ENCODE measurements around the gene CMTM5.

DNA sequence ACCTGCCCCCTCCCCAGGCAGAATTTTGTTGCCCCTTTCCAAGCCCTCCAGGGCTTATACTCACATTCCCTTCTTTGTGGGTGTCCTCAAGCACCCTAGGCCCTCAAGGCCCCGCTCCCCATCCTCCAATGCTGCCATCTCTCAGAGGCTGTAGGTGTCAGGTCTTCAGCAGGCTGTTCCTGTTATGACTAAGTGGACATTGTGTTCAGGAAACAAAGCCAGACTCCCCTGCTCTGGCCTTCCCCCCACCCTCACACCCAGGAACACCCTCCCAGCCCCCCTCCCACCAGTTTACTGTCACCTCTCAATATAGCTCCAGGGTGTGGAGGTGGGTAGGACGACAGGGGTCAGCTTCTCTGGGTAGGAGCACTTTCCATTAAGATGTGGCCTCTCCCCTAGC, 32.6 kb downstream of the CMTM5 start:
- TF ChIP-seq, protein P1, sequence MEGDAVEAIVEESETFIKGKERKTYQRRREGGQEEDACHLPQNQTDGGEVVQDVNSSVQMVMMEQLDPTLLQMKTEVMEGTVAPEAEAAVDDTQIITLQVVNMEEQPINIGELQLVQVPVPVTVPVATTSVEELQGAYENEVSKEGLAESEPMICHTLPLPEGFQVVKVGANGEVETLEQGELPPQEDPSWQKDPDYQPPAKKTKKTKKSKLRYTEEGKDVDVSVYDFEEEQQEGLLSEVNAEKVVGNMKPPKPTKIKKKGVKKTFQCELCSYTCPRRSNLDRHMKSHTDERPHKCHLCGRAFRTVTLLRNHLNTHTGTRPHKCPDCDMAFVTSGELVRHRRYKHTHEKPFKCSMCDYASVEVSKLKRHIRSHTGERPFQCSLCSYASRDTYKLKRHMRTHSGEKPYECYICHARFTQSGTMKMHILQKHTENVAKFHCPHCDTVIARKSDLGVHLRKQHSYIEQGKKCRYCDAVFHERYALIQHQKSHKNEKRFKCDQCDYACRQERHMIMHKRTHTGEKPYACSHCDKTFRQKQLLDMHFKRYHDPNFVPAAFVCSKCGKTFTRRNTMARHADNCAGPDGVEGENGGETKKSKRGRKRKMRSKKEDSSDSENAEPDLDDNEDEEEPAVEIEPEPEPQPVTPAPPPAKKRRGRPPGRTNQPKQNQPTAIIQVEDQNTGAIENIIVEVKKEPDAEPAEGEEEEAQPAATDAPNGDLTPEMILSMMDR (IDR thresholded peaks at IDR 0.05) = no peak
- no peak for TF ChIP-seq POLR2A (IDR thresholded peaks at IDR 0.05)
